ENCODE results near the gene FBXW7.

The FBXW7 gene

GRCh38 chr4:152535903-152536544, at the start of gene FBXW7:
TSS of gene FBXW7 (minus strand) at chr4:152536092. CDS start at chr4:152411803, 124,289 bp downstream.
- DNase-seq (ENCODE audit: low read depth): peak; percentile 98
- in situ Hi-C loops (cut with HindIII; ENCODE audit: low sequenced_read_pairs): no loop called here
- no peak for TF ChIP-seq CTCF (IDR thresholded peaks at IDR 0.05; ENCODE audit: low read depth, low read length, missing control alignments)
- peak within 1 kb of the TSS; percentile 98 for H3K4me3 ChIP-seq (ENCODE audit: low read depth, low read length)

- no peak overlapping the region for H3K4me3 ChIP-seq (ENCODE audit: low read depth, low read length)
- TF ChIP-seq CTCF (IDR thresholded peaks at IDR 0.05; ENCODE audit: low read depth, low read length, missing control alignments): no peak
Observed at GRCh38 chr4:152585023-152585441, 49.1 kb upstream of the FBXW7 start.

GRCh38 chr4:152581536-152582160, 45.8 kb upstream of the FBXW7 start:
- DNase-seq (ENCODE audit: low read depth): no peak
- H3K4me3 ChIP-seq (ENCODE audit: low read depth, low read length): no peak overlapping the region
- peak; percentile 37 for TF ChIP-seq CTCF (IDR thresholded peaks at IDR 0.05; ENCODE audit: low read depth, low read length, missing control alignments)
- in situ Hi-C loops (cut with HindIII; ENCODE audit: low sequenced_read_pairs): no loop called here

More at GRCh38 chr4:152585023-152585441, 49.1 kb upstream of the FBXW7 start:
- in situ Hi-C loops (cut with HindIII; ENCODE audit: low sequenced_read_pairs): no loop called here
- no peak for DNase-seq (ENCODE audit: low read depth)

- DNase-seq (ENCODE audit: low read depth): no peak
- TF ChIP-seq CTCF (IDR thresholded peaks at IDR 0.05; ENCODE audit: low read depth, low read length, missing control alignments): no peak
- in situ Hi-C loops (cut with HindIII; ENCODE audit: low sequenced_read_pairs): no loop called here
- no peak overlapping the region for H3K4me3 ChIP-seq (ENCODE audit: low read depth, low read length)
Observed at GRCh38 chr4:152579916-152580315, 44.0 kb upstream of the FBXW7 start.

GRCh38 chr4:152579107-152579764, 43.3 kb upstream of the FBXW7 start:
- in situ Hi-C loops (cut with HindIII; ENCODE audit: low sequenced_read_pairs): no loop called here
- DNase-seq (ENCODE audit: low read depth): no peak
- no peak for TF ChIP-seq CTCF (IDR thresholded peaks at IDR 0.05; ENCODE audit: low read depth, low read length, missing control alignments)
- H3K4me3 ChIP-seq (ENCODE audit: low read depth, low read length): no peak overlapping the region

- in situ Hi-C loops (cut with HindIII; ENCODE audit: low sequenced_read_pairs): no loop called here
- no peak for DNase-seq (ENCODE audit: low read depth)
- no peak for TF ChIP-seq CTCF (IDR thresholded peaks at IDR 0.05; ENCODE audit: low read depth, low read length, missing control alignments)
- no peak overlapping the region for H3K4me3 ChIP-seq (ENCODE audit: low read depth, low read length)
Observed at GRCh38 chr4:152578670-152579069, 42.8 kb upstream of the FBXW7 start.

Data from astrocyte of the cerebellum (primary cell).